GM21737 (cell line): Measurements from ENCODE around the gene RAE1.
"Not testable (repeated sequence)": the region's sequence is repeated elsewhere in the genome, so short reads cannot be mapped to it uniquely, and the experiment has no call there.

ENCODE experiments used
- ATAC-seq: cut with Tn5 transposase; IDR thresholded peaks from one replicate; pipeline ENCODE4 v1.9.1; 2021; ENCODE audit warnings: mild to moderate bottlenecking, moderate library complexity; ENCODE audit not compliant: unreplicated experiment

Gene RAE1

GRCh38 chr20:57325632-57326356 is 25.3 kb upstream of the RAE1 start:
- ATAC-seq: no peak

DNA sequence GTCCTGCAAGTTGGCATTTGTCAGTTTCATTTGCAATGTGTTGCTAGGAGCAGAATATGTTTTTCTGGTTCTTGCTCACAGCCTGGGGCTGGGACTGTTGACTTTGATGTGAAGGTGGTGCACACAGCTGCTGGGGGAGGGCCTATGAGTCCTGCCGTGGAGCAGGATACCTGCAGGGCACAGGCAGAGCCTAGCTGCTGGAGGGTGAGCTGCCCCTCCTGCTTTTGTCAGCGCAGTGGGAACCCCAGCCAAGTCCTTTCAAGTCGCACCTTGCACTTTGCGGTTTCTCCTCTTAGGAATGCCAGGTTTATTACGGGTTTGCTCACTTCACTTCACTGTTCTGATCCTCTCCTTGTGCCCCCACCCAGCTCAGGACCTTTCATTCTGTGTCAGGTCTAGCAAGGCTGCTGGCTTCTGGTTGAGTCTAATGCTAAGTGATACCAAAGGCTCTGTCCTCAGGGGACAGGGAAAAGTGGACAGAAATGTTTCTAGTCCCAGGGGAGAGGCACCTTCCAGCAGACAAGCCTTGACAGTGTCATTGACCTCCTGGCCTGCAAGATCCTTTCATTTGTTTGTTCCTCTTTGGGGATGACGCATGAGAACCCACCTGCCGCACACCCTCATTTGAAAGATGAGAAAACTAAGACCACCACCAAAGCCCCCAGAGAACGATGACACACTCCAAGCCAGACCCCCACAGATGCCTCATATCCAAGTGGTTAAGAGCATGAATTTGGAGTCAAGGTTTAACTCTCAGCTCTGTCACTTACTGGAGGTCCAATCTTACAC is 24.2 kb upstream of the RAE1 start:
- no peak for ATAC-seq

DNA sequence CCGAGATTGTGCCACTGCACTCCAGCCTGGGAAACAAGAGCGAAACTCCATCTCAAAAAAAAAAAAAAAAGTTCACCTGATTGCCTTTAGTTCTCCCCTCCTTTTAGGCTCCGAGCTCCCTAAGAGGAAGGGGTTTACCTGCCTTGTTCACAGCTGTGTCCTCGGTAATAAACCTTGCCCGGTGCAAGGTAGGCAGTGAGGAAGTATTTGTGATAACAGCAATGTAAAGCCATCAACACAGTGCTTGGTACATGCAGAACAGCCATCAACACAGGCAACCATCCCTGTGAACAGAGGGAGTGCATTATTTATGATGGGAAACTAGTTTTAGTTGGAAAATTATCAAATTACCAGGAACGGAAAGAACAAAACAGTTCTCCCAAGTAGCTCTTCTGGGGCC is 23.2 kb upstream of the RAE1 start:
- no peak for ATAC-seq

DNA sequence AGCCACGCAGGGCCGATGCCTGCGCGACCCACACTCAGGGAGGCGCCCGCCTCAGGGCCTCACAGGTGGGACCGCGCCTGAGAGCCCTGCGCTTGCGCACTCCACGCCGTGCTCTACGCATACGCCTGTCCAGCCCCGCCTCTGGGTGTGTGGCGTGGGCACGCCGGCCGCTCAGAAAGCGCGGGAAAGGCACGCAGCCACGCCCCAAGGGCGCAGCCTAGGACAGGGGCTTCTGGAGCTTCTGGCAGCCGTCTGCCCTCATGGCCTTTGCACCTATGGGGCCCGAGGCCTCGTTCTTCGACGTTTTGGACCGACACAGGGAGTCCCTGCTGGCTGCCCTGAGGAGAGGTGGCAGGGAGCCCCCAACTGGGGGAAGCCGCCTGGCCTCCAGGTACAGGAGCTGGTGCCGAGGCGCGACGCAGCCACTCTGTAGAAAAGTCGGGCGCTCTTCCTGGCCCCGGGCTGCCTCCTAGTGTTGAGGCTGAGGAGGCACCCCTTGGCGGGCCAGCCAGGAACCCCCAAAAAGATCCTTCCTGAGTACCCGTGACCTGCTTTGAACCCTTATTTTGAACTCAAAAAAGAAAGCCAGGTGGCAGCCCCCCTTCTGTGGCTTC is 21.3 kb upstream of the RAE1 start, which contains the start of gene SPO11:
SPO11 (plus strand) TSS at position 196 of the 614 bp plus-strand sequence; CDS start at position 261, 65 bp downstream.
- ATAC-seq: no peak

DNA sequence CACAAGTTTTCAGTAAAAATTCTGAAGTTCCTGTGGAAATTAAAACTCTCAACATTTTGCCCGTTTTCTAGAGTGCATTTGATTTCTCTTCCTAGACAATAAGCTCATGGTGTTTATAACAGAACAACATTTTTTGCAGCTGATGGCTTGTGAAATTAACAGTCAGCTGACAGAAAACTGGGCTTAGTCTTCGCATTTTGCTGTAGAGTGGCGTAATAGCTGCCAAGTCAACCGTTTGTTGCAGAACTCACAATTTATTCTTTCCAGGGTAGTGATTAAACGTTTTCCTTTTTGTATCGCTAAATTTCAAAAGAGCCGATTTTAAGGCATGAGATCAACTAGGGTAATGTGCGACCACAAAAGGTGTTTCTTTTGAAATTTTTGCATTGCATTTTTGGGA is 20.1 kb upstream of the RAE1 start:
- ATAC-seq: no peak

GRCh38 chr20:57332105-57333089 is 18.7 kb upstream of the RAE1 start:
- ATAC-seq: no peak

- no peak for ATAC-seq
Observed at GRCh38 chr20:57335392-57335791, 15.7 kb upstream of the RAE1 start.

GRCh38 chr20:57341663-57342062 is 9.4 kb upstream of the RAE1 start:
- no peak for ATAC-seq

DNA sequence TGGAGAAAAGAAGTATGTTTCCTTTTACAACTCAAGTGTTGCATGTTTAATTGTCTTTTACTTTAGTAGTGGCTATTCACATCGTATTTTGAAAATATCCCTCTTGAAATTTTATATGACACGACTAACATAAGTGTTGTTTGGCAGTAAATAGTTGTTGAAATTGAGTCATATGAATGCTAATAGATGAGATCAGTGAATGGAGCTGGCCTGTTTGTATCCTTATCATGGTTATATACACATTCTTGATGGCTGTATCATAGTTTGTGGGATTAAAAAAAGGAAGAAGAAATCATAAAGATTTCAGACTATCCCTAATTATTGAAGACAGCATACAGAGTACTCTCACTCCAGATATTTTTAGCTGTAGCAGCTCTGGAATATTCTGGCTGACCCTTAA is 8.2 kb upstream of the RAE1 start:
- no peak for ATAC-seq

DNA sequence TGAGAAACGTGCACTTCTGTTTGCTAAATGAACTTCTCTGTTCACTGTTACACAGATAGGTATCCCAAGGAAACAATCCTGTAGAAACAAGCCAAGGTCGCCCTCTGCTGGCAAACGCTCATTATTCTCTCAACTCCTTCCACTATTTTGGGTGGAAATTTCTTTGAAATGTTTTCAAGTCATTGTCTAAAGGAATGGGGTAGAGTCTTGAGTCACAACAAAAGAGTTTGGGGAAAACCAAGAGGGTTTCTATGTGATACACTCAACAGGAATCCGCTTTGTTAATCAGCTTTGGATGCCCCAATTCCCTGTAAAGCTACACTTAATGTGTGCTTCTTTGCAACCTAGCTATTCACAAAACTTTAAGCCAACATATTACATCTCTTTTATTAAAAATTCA is 4.6 kb upstream of the RAE1 start:
- no peak for ATAC-seq

- no peak for ATAC-seq
Observed at GRCh38 chr20:57347393-57347792, 3.7 kb upstream of the RAE1 start.

DNA sequence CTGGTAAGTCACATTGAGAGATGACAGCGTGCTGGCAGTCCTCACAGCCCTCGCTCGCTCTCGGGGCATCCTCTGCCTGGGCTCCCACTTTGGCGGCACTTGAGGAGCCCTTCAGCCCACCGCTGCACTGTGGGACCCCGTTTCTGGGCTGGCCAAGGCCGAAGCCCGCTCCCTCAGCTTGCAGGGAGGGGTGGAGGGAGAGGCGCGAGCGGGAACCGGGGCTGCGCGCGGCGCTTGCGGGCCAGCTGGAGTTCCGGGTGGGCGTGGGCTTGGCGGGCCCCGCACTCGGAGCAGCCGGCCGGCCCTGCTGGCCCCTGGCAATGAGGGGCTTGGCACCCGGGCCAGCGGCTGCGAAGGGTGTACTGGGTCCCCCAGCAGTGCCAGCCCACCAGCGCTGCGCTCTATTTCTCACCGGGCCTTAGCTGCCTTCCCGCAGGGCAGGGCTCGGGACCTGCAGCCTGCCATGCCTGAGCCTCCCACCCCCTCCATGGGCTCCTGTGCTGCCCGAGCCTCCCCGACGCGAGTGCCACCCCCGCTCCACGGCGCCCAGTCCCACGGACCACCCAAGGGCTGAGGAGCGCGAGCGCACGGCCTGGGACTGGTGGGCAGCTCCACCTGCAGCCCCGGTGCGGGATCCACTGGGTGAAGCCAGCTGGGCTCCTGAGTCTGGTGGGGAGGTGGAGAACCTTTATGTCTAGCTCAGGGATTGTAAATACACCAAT is 2.7 kb upstream of the RAE1 start:
- not testable (repeated sequence) for ATAC-seq

- ATAC-seq: not testable (repeated sequence)
Observed at GRCh38 chr20:57348922-57349574, 2.0 kb upstream of the RAE1 start.

GRCh38 chr20:57350081-57350710 is 859 bp upstream of the RAE1 start:
- no peak for ATAC-seq

- ATAC-seq: not testable (repeated sequence)
Observed at GRCh38 chr20:57350726-57351041, 371 bp upstream of the RAE1 start.

- ATAC-seq: no peak
Observed at GRCh38 chr20:57352305-57352704, 1.2 kb downstream of the RAE1 start.

GRCh38 chr20:57353351-57353750 is 2.3 kb downstream of the RAE1 start:
- no peak for ATAC-seq

DNA sequence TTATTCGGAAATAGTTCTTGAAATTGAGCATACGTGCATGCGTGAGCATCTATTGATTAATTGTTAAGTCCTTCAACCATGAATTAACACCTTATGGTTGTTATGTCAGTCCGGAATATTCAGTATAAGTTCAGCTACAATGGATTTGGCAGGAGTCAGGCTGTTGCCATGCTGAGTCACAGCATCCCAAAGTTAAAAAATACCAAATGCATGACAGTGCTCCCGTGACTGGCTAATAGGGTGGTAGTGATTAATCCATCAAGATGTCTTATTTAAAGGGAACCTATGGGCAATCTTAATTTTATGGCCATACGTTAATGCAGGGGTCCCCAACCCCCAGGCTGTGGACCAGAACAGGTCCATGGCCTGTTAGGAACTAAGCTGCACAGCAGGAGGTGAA is 10.5 kb downstream of the RAE1 start:
- no peak for ATAC-seq

DNA sequence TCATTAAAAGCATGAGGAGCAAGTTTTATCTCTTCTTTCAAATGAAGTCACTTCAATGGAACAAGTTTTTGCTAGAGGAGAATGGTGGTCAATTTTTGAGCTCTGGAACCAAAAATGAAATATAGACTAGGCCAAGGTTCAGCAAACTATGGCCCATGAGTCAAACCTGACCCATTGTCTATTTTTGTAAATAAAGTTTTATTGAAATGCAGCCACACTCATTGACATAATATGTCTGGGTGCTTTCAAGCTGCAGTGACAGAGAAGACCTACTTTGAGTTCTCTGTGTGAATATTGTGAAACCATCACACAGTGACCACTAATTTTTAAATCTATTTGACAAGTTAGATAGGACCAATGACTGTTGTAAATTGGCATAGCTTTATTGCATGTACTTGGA is 13.4 kb downstream of the RAE1 start:
- no peak for ATAC-seq
